ENCODE measurements around the gene PLXDC1. TPM values are rescaled to one million over a fixed set of nuclear protein-coding genes. Genes with fewer than 3 reads are reported as not detected.

Gene PLXDC1
- total and polyA plus RNA-seq, 2 of the 13 experiments (the other 11 are each of a cell fraction or from before 2014, with no cell fraction given), result not detected

DNA sequence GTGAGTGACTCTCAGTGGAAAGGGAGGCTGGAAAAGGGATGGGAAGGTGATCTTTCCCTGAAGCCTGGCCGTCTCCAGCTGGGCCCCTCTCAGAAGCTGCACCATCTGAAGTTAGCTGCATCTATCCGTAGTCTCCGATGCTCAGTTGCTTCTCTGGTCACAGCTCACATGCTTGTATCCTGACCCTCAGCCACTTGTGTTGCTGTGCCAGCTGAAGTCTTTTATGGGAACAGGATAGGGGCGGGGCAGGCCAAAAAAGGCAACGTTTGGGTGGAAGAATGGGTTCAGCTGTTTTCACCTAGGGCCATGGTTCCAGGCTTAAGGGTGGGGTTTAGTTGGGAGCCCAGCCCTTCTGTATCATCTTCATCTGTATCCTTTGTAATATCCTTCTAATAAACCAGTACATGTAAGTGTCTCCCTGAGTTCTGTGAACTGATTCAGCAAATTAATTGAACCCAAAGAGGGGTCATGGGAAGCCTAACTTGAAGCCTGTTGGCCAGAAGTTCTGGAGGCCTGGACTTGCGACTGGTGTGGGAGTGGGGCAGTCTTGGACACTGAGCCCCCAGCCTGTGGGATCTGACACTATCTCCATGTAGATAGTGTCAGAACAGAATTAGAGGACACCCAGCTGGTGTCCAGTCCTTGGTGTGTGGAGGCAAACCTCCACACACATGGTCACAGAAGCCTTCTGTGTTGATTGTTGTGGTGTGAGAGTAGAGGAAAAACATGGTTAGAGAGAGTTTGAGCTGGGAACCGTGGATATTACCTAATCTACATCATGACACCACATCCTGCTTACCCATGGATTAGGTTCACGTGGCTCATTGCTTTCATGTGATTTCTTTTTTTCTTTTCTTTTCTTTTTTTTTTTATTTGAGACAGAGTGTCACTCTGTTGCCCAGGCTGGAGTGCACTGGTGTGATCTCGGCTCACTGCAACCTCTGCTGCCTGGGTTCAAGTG, 135.0 kb downstream of the PLXDC1 start:
- H3K4me2 ChIP-seq (ENCODE audit: low read depth, low read length), result no peak overlapping the region
- peaks cover 16% of the 10 kb centered on the region for H3K4me1 ChIP-seq (ENCODE audit: insufficient read depth, low read length)
- ATAC-seq, result no peak
- H3K27ac ChIP-seq (ENCODE audit: extremely low read length, insufficient read depth, low read length), result no peak overlapping the region
- BruUV-seq (replicated peaks), result no TSS peak
- H3K79me2 ChIP-seq (ENCODE audit: insufficient read depth, low read length), result no peaks in the 10 kb centered on the region
- peaks cover 3 to 12% of the 10 kb centered on the region in 2 experiments; a peak in 2 of 5 replicates for H3K27me3 ChIP-seq (ENCODE audit: control insufficient read depth in 1 of 2, insufficient read depth in 2 of 2, low read length in 2 of 2)
- ChIA-PET POLR2A (no interaction called here), CTCF (ENCODE audit: low intra/inter-chr PET ratio, low total read pairs) (no interaction called here)
- intact Hi-C loops (cut with micrococcal nuclease; ENCODE audit: unreplicated experiment) (no loop called here), in situ Hi-C loops (cut with HindIII; ENCODE audit: extremely low pct_ligation_motif_present, low pct_unique_long_range_greater_than_20kb) (no loop called here)
- no peak overlapping the region for H3K4me3 ChIP-seq (replicated peaks in 1 of 3; ENCODE audit: insufficient read depth in 1 of 3, low read depth in 2 of 3, low read length in 3 of 3)
- H3K36me3 ChIP-seq (replicated peaks in 1 of 2; ENCODE audit: control insufficient read depth in 1 of 2, insufficient read depth in 2 of 2, low read length in 2 of 2), result no peaks in the 10 kb centered on the region
- H2AFZ ChIP-seq (ENCODE audit: low read length), result no peak overlapping the region
- no peak overlapping the region for H3K9ac ChIP-seq (ENCODE audit: insufficient read depth, low read depth, low read length)
- H3K9me3 ChIP-seq (ENCODE audit: low read length), result no peaks in the 10 kb centered on the region
- DNase-seq (ENCODE audit: low spot score), result no peak
- WGBS (ENCODE audit: low lambda C conversion rate), result 43% methylated on average over 9 of the region's 9 CpGs
- no peak for FAIRE-seq
- TF ChIP-seq ZNF326 (CRISPR knock-in tag; IDR thresholded peaks at IDR 0.05; ENCODE audit: borderline replicate concordance) (no peak), KDM5A (IDR thresholded peaks at IDR 0.05; ENCODE audit: borderline replicate concordance, low read length) (no peak), ZNF766 (CRISPR knock-in tag; IDR thresholded peaks at IDR 0.05; ENCODE audit: borderline replicate concordance) (no peak), SNAPC2 (CRISPR knock-in tag; IDR thresholded peaks at IDR 0.05) (no peak), ESRRA (CRISPR knock-in tag; IDR thresholded peaks at IDR 0.05; ENCODE audit: low read depth) (no peak), ZNF33B (CRISPR knock-in tag; IDR thresholded peaks at IDR 0.05) (no peak), ZNF234 (CRISPR knock-in tag; conservative IDR thresholded peaks at IDR 0.05) (no peak), ZNF546 (CRISPR knock-in tag; conservative IDR thresholded peaks at IDR 0.05) (no peak), ZC3H4 (CRISPR knock-in tag; IDR thresholded peaks at IDR 0.05; ENCODE audit: borderline replicate concordance) (no peak), YEATS2 (CRISPR knock-in tag; IDR thresholded peaks at IDR 0.05; ENCODE audit: borderline replicate concordance) (no peak)
- TF ChIP-seq, protein P1, sequence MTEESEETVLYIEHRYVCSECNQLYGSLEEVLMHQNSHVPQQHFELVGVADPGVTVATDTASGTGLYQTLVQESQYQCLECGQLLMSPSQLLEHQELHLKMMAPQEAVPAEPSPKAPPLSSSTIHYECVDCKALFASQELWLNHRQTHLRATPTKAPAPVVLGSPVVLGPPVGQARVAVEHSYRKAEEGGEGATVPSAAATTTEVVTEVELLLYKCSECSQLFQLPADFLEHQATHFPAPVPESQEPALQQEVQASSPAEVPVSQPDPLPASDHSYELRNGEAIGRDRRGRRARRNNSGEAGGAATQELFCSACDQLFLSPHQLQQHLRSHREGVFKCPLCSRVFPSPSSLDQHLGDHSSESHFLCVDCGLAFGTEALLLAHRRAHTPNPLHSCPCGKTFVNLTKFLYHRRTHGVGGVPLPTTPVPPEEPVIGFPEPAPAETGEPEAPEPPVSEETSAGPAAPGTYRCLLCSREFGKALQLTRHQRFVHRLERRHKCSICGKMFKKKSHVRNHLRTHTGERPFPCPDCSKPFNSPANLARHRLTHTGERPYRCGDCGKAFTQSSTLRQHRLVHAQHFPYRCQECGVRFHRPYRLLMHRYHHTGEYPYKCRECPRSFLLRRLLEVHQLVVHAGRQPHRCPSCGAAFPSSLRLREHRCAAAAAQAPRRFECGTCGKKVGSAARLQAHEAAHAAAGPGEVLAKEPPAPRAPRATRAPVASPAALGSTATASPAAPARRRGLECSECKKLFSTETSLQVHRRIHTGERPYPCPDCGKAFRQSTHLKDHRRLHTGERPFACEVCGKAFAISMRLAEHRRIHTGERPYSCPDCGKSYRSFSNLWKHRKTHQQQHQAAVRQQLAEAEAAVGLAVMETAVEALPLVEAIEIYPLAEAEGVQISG (CRISPR knock-in tag; IDR thresholded peaks at IDR 0.05), result no peak
- no peaks in the 10 kb centered on the region for H4K20me1 ChIP-seq (ENCODE audit: insufficient read depth, low read length)
